Measurements from ENCODE around the gene SELE.

The SELE gene, protein sequence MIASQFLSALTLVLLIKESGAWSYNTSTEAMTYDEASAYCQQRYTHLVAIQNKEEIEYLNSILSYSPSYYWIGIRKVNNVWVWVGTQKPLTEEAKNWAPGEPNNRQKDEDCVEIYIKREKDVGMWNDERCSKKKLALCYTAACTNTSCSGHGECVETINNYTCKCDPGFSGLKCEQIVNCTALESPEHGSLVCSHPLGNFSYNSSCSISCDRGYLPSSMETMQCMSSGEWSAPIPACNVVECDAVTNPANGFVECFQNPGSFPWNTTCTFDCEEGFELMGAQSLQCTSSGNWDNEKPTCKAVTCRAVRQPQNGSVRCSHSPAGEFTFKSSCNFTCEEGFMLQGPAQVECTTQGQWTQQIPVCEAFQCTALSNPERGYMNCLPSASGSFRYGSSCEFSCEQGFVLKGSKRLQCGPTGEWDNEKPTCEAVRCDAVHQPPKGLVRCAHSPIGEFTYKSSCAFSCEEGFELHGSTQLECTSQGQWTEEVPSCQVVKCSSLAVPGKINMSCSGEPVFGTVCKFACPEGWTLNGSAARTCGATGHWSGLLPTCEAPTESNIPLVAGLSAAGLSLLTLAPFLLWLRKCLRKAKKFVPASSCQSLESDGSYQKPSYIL

DNA sequence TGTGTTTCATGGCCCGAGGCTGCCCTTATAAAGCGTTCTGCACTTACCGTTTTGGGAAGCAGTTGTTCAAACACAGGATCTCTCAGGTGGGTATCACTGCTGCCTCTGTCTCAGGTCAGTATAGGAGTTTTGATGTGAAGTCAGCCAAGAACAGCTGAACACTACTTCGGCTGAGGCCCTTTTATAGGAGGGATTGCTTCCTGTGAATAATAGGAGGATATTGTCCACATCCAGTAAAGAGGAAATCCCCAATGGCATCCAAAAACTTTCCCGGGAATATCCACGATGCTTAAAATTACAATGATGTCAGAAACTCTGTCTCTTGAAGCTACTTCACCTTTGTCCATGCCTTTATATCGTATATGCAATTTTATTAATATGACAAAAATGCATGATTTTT lies at the start of gene SELE:
TSS of gene SELE (minus strand) at position 156 of the 400 bp plus-strand sequence. CDS start 467 bp downstream, outside the sequence.
- DNase-seq (ENCODE audit: low read depth) = no peak

- DNase-seq (ENCODE audit: low read depth) = no peak
These were observed 48.7 kb upstream of the SELE start for GRCh38 chr1:169782596-169782995.

DNA sequence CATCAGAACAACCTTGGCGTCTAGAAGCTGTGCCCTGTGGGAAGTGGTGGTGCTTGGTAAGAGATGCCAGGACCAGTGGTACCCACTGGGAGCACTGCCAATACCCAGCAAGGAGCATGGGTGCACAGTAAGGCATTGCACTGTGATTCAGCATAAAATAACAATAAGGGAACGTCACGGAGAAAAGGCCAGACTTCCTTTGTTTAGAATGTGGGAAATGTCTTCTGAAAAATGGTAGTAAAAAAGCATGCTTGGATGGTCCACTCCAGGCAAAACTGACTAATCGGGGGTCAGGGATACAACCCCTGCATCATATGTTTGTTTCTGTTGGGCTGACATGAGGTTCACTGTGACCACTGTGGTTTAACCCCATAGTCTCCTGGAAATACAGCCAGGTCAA lies 46.1 kb upstream of the SELE start:
- DNase-seq (ENCODE audit: low read depth) = peak; percentile 54

DNA sequence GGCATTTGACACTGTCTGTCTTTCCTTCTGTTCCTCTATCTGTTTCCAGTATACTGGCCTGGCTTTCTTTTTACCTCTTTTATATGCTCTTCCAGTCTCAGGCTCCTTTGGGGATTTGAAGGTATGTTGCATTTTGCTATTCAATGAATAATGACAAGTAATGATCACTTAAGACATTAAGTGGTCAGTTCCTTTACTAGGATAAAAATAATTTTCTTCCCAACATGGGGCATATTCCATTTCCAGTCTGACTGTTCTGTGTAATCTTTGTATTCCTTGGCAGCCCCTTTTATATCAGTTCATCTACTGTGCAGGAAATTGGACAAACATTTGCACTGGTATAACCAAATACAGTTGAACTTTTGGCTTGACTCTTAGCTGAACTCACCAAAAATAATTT lies 45.3 kb upstream of the SELE start:
- DNase-seq (ENCODE audit: low read depth) = no peak

DNA sequence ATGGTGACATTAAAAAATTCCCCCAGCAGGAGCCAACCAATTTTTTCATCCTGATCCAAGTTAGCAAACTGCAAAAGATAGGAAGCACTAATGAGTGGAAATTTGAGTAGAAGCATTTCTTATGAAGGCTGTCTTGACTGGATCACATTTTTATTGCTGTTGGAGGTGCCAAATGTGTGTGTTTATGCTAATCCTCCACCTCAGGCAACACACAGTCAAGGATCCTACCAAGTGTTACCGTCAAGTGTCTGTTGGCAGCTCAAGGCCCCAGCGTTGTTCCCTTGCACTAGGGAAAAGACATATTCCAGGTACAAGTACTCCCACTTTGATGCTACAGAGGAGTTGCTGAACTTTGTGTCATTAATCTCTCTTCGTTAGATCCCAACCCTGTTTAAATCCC lies 42.6 kb upstream of the SELE start:
- no peak for DNase-seq (ENCODE audit: low read depth)

DNA sequence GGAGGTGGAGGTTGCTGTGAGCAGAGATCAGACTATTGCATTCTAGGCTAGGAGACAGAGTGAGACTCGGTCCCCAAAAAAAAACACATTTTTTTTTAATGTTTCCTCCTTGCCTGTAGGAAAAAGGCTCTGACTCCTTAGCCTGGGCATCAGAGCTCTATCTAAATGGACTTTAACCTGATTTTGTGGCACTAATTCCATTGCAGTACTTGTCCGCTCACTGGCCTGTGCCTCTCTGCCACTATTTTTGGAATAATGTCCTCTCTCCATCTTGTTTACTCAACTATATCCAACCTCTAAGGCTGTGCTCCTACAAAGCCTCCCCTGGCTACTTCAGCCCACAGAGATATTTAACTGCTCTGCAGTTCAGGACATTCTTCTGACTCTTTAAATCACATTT lies 34.3 kb upstream of the SELE start:
- no peak for DNase-seq (ENCODE audit: low read depth)

- no peak for DNase-seq (ENCODE audit: low read depth)
These were observed 31.9 kb upstream of the SELE start for GRCh38 chr1:169765580-169766331.

DNA sequence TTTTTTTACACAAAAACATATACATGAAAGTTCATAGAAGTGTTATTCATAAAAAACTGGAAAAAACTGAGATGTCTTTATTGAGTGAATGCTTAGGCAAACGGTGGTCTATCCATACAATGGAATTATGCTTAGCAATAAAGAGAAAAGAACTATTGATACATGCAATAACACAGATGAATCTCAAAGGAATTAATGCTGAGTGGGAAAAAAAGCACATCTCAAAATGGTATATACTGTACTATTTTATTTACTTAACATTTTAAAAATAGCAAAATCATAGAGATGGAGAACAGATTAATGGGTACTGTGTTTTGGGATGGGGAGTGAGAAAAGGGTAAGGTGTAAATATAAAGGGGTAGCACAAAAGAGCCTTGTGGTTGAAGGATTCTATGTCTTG lies 31.0 kb upstream of the SELE start:
- DNase-seq (ENCODE audit: low read depth) = no peak

GRCh38 chr1:169762699-169763098 lies 28.8 kb upstream of the SELE start:
- DNase-seq (ENCODE audit: low read depth) = no peak

GRCh38 chr1:169759038-169759437 lies 25.2 kb upstream of the SELE start:
- no peak for DNase-seq (ENCODE audit: low read depth)

GRCh38 chr1:169753549-169753948 lies 19.7 kb upstream of the SELE start:
- no peak for DNase-seq (ENCODE audit: low read depth)

- DNase-seq (ENCODE audit: low read depth) = no peak
These were observed 16.2 kb upstream of the SELE start for GRCh38 chr1:169750041-169750440.

DNA sequence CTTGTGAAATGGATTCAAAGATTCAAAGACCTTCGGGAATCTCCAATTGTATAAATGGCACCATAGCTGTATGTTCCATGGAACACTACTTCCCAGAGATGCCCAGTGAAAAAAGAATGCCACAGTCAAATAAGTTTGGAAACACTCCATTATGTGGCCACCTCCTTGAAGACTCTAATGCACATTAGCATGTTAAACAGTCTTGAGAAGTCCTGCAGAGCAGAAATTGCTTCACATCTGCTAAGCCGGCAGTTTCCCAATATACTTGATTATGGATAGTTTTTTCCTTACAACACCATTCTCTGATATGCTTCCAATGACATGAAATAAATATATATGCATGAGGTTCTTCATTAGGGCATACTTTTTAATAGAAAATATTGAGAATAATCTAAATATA lies 12.7 kb upstream of the SELE start:
- DNase-seq (ENCODE audit: low read depth) = no peak

GRCh38 chr1:169745015-169745861 lies 11.4 kb upstream of the SELE start:
- DNase-seq (ENCODE audit: low read depth) = peak; percentile 37

DNA sequence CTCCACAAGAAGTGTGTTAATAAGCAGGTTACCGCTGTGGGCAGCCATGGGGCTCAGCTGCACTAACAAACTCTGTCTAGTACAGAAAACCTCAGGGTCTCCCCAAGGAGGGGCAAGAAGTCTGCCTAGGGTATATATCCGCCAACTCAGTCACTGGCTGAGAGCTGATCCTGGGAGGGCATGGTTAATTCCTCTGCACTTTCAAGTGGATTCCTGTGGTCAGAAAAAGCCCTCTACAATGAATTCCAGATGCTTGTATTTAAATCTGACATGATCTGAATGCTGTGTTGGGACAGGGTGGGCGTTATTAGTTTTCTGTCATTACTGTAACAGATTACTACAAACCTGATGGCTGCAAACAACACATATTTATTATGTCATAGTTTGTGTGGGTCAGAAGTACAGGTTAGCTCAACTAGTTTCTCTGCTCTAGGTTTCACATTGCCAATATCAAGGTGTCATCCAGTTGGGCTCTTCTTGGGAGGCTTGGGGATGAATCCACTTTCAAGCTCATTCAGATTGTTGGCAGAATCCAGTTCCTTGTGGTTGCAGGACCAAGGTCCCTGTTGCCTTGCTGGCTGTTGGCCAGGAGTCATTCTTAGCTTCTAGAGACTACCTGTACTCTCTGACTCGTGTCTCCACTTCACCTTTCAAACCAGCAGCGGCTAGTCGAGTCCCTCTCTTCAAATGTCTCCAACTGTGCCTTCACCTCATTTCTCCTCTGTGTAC lies 8.0 kb upstream of the SELE start:
- peak; percentile 67 for DNase-seq (ENCODE audit: low read depth)

DNA sequence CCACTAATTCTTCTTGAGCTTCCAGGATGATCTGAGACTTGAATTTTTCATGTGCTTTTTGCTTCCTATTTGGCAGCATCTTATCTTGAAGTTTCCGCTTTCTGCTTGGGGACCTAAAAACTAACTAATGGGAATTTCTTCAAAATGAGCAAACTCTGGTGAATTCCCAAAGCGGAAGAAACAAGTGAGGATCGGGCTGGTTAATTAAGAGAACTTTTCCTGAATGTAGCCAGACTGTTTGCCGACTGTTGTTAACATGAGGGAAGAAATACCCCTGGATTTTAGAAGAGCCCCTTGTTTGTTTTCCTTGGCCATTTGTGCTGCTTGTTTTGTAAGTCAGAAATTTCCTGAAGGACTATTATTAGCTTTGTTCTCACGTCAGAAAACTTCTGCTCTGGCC lies 6.1 kb upstream of the SELE start:
- DNase-seq (ENCODE audit: low read depth) = peak; percentile 11

GRCh38 chr1:169731446-169731845 lies 2.4 kb downstream of the SELE start:
- no peak for DNase-seq (ENCODE audit: low read depth)

DNA sequence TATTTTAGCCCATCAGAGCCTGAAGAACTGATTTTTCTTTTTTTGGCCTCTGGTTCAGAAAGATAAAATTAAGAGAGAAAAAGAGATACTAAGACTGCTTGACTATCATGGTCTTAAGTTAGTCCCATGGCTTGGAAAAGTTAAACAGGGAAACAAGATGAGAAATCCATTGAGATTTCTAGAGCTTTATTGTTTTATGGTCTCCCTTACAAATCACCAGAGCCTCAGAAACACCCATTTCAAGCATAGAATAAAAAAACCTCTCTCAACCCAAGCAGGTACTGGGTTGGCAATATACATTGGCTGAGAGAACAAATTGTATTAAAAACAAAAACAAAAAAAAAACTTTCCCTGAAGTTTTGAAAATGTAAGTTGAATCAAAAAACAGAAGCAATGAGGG lies 3.9 kb downstream of the SELE start:
- no peak for DNase-seq (ENCODE audit: low read depth)

GRCh38 chr1:169727307-169727706 lies 6.6 kb downstream of the SELE start:
- DNase-seq (ENCODE audit: low read depth) = no peak

- DNase-seq (ENCODE audit: low read depth) = no peak
These were observed 7.0 kb downstream of the SELE start for GRCh38 chr1:169726851-169727250.

- no peak for DNase-seq (ENCODE audit: low read depth)
These were observed 7.9 kb downstream of the SELE start for GRCh38 chr1:169725930-169726329.
